Measurements from ENCODE around the gene WASHC3.
"Not testable (repeated sequence)": the region's sequence is repeated elsewhere in the genome, so short reads cannot be mapped to it uniquely, and the experiment has no call there.

Gene WASHC3

DNA sequence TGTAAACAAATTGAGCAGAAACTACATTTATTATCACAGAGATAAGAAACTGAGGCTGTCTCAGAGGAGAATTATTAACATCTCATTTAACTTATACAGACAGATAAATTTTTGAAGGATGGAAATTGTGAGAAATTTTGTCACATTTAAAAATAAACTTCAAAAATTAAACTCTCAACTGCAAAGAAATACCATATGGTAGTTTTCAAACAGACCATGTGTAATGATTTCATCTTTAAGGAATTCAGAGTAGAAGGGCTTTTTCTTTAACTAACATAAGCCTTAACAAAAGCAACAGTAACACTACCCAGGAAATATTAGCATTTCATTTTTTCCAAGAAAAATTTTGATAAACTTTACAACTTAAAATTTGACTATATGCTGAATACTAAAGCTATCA lies 31.5 kb upstream of the WASHC3 start:
- ChIA-PET CTCF (interaction anchor here (0.7 to 3.6 kb wide), 5 partner anchors 12 to 676 kb away, joined by 3 to 12 read pairs (median 3); no protein-coding TSS in a partner anchor), POLR2A (no interaction called here)
- TF ChIP-seq, protein P1, sequence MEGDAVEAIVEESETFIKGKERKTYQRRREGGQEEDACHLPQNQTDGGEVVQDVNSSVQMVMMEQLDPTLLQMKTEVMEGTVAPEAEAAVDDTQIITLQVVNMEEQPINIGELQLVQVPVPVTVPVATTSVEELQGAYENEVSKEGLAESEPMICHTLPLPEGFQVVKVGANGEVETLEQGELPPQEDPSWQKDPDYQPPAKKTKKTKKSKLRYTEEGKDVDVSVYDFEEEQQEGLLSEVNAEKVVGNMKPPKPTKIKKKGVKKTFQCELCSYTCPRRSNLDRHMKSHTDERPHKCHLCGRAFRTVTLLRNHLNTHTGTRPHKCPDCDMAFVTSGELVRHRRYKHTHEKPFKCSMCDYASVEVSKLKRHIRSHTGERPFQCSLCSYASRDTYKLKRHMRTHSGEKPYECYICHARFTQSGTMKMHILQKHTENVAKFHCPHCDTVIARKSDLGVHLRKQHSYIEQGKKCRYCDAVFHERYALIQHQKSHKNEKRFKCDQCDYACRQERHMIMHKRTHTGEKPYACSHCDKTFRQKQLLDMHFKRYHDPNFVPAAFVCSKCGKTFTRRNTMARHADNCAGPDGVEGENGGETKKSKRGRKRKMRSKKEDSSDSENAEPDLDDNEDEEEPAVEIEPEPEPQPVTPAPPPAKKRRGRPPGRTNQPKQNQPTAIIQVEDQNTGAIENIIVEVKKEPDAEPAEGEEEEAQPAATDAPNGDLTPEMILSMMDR (IDR thresholded peaks at IDR 0.05; ENCODE audit: insufficient read depth, low read length, missing control alignments) = no peak
- no peak overlapping the region for H3K4me3 ChIP-seq (ENCODE audit: low read depth, low read length)
- DNase-seq (ENCODE audit: low read depth, low spot score) = no peak

DNA sequence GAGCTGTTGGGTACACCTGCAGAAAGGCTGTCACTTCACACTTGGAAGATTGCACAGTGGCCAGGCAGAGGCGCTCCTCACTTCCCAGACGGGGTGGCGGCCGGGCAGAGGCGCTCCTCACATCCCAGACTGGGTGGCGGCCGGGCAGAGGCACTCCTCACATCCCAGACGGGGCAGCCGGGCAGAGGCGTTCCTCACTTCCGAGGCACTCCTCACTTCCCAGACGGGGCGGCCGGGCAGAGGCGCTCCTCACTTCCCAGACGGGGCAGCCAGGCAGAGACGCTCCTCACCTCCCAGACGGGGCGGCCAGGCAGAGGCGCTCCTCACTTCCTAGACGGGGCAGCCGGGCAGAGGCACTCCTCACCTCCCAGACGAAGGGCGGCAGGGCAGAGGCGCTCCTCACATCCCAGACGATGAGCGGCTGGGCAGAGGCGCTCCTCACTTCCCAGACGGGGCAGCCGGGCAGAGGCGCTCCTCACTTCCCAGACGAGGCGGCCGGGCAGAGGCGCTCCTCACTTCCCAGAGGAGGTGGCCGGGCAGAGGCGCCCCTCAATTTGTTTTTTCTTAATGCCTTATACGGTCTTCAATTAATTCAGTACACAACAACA lies 27.5 kb upstream of the WASHC3 start:
- POLR2A ChIA-PET; H3K4me3 ChIP-seq (ENCODE audit: low read depth, low read length); DNase-seq (ENCODE audit: low read depth, low spot score): not testable (repeated sequence)
- CTCF ChIA-PET = interaction anchor here (0.7 kb wide), 1 partner anchor 27 kb away, joined by 3 read pairs; no protein-coding TSS in a partner anchor

DNA sequence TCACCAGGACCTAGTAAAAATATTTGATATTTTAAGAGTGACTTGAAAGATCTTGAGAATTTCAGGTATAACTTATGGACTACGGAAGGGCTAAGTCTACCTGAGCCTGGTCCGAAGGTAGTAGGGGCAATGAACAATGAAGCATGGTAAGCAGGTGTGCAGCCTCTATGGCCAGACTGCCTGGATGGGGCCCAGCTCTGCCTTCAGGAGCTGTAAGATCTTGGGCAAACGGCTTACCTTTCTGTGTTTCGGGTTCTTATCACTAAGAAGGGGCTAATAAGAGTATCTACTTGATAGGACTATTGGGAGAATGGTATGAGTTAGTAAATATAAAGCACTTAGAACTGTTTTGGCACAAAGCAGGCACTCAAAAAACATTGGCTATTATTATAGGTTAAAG lies 19.1 kb upstream of the WASHC3 start:
- TF ChIP-seq, protein P1 (IDR thresholded peaks at IDR 0.05; ENCODE audit: insufficient read depth, low read length, missing control alignments) = no peak
- no peak for DNase-seq (ENCODE audit: low read depth, low spot score)
- CTCF ChIA-PET = interaction anchor here (1.5 to 3.2 kb wide), 2 partner anchors 11 to 14 kb away, joined by 5 to 12 read pairs; no protein-coding TSS in a partner anchor
- POLR2A ChIA-PET = no interaction called here
- no peak overlapping the region for H3K4me3 ChIP-seq (ENCODE audit: low read depth, low read length)

DNA sequence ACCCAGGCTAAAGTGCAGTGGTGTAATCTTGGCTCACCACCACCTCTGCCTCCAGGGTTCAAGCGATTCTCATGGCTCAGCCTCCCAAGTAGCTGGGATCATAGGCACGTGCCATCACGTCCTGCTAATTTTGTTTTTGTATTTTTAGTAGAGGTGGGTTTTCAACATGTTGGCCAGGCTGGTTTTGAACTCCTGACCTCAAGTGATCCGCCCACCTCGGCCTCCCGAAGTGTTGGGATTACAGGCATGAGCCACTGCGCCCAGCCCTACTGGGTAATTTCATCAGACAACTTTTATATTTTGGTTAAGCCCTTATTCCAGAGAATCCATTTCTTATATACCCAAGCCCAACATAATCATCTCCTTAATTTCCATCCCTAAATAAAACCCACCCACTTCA lies 10.3 kb upstream of the WASHC3 start:
- POLR2A ChIA-PET; DNase-seq (ENCODE audit: low read depth, low spot score); CTCF ChIA-PET; H3K4me3 ChIP-seq (ENCODE audit: low read depth, low read length): not testable (repeated sequence)

DNA sequence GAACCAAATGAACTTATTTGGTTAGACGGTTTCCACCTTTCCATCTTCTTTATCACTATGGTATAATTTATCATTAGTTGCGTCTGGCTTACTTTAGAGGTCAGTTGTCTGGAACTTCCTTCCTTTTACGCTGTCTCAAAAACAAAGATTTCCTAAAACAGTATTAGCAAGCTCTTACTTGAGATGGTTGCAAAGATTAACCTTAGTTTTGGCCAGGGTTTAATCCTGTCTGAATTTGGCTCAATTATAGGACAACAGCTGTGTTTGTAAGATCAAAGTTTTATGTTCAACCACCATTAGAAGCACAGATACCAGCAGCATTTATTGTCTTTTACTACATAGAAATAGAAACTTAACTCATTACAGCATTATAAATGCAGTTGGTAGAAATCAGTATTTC lies 7.9 kb upstream of the WASHC3 start:
- TF ChIP-seq, protein P1 (IDR thresholded peaks at IDR 0.05; ENCODE audit: insufficient read depth, low read length, missing control alignments) = no peak
- DNase-seq (ENCODE audit: low read depth, low spot score) = no peak
- no peak overlapping the region for H3K4me3 ChIP-seq (ENCODE audit: low read depth, low read length)
- ChIA-PET POLR2A (no interaction called here), CTCF (interaction anchor here (1.7 kb wide), 1 partner anchor 12 kb away, joined by 5 read pairs; no protein-coding TSS in a partner anchor)

DNA sequence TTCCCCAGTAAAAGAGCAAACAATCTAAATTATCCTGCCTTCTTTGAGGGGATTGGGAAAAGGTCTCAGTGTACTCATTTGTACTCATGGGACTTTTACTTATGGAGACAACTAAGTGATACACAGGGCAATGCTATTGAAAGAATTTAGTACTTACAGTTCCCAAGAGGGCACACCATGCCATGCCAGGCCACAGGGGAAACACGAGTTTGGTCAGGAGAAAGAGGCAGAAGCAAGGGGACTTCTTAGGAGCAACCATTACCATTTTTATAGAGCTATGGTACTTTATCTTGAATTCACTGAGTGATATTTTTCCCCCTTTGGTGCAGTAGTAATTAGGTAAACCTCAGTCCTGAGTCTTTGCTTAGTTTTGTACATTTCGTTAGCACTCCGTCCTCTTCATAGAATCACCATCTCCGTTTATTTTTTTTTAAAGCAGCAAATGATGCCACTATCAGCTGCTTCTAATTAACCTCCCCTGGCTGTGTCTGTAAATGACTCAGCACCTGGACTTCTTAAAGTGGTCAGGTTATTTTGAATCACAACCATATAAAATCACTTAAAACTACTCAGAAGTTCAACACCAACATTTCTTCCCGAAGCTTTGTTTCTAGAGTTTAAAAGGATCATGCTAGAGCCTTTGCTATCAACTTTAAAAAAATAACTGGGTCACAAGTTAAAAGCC lies 5.9 kb upstream of the WASHC3 start:
- POLR2A ChIA-PET = interaction anchor here (1.0 kb wide), 1 partner anchor 12 kb away, joined by 3 read pairs; no protein-coding TSS in a partner anchor
- TF ChIP-seq, protein P1 (IDR thresholded peaks at IDR 0.05; ENCODE audit: insufficient read depth, low read length, missing control alignments) = no peak
- DNase-seq (ENCODE audit: low read depth, low spot score) = peak; percentile 14
- no peak overlapping the region for H3K4me3 ChIP-seq (ENCODE audit: low read depth, low read length)
- CTCF ChIA-PET = interaction anchor here (0.8 kb wide), 1 partner anchor 294 kb away, joined by 3 read pairs; no protein-coding TSS in a partner anchor

DNA sequence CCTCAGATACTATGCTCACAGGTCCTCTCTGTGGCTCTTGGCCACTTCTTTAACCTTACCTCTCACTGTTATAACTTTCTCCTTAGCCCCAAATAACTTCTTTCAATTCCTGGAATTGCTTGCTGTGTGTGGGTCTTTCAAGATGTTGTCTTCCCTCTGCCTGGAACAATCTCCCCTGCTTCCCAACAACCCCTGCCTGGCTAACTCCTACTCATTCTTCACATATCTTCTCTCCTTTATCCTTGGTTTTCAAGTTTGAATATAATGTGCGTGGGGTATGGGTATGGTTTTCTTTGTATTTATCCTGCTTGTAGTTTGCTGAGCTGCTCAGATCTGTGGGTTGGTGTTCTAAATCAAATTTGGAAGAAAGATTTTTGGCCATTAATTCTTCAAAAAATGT lies 2.7 kb upstream of the WASHC3 start:
- ChIA-PET CTCF (no interaction called here), POLR2A (no interaction called here)
- no peak for DNase-seq (ENCODE audit: low read depth, low spot score)
- H3K4me3 ChIP-seq (ENCODE audit: low read depth, low read length) = no peak overlapping the region
- TF ChIP-seq, protein P1 (IDR thresholded peaks at IDR 0.05; ENCODE audit: insufficient read depth, low read length, missing control alignments) = no peak
